ENCODE measurements around the gene MTM1.

MTM1 gene

GRCh38 chrX:150683536-150684146 is 115.2 kb downstream of the MTM1 start:
- peak; percentile 71 for DNase-seq

GRCh38 chrX:150688911-150689451 is 120.6 kb downstream of the MTM1 start:
- no peak for DNase-seq

- no peak for DNase-seq
Measured at GRCh38 chrX:150690126-150690525, 121.7 kb downstream of the MTM1 start.

- peak; percentile 30 for DNase-seq
Measured at GRCh38 chrX:150692296-150692695, 123.9 kb downstream of the MTM1 start.

GRCh38 chrX:150692831-150693724 is 124.7 kb downstream of the MTM1 start, which contains the start of gene MTMR1:
MTMR1 (plus strand) TSS chrX:150693396; CDS start chrX:150693531, 135 bp downstream.
- peak; percentile 66 for DNase-seq

GRCh38 chrX:150693725-150694574 is 125.5 kb downstream of the MTM1 start:
- peak; percentile 92 for DNase-seq

- peak; percentile 19 for DNase-seq
Measured at GRCh38 chrX:150694738-150695410, 126.5 kb downstream of the MTM1 start.

GRCh38 chrX:150696331-150696730 is 127.9 kb downstream of the MTM1 start:
- no peak for DNase-seq

- DNase-seq: no peak
Measured at GRCh38 chrX:150696866-150697265, 128.4 kb downstream of the MTM1 start.

GRCh38 chrX:150697641-150698040 is 129.2 kb downstream of the MTM1 start:
- no peak for DNase-seq

GRCh38 chrX:150698981-150699380 is 130.6 kb downstream of the MTM1 start:
- no peak for DNase-seq

- DNase-seq: no peak
Measured at GRCh38 chrX:150700107-150700506, 131.7 kb downstream of the MTM1 start.

- DNase-seq: no peak
Measured at GRCh38 chrX:150701377-150701776, 133.0 kb downstream of the MTM1 start.

GRCh38 chrX:150702966-150703694 is 134.7 kb downstream of the MTM1 start:
- no peak for DNase-seq

GRCh38 chrX:150703695-150703974 is 135.2 kb downstream of the MTM1 start:
- no peak for DNase-seq

GRCh38 chrX:150704030-150704613 is 135.7 kb downstream of the MTM1 start:
- no peak for DNase-seq

- no peak for DNase-seq
Measured at GRCh38 chrX:150712619-150713018, 144.2 kb downstream of the MTM1 start.

GRCh38 chrX:150715184-150715583 is 146.8 kb downstream of the MTM1 start:
- DNase-seq: peak; percentile 5

- no peak for DNase-seq
Measured at GRCh38 chrX:150719621-150720020, 151.2 kb downstream of the MTM1 start.

Data from DMS53 (cell line).